Lower leg skin (tissue), 4 donors: Measurements from ENCODE around the gene POU2AF1. TPM values are rescaled to one million over a fixed set of nuclear protein-coding genes. Genes with fewer than 3 reads are reported as not detected.

Experiments used
- DNase-seq, 2 donors: peaks; one replicate each; pipeline ENCODE4 v3.0.0-alpha.2; 2019; ENCODE audit warnings: low spot score in 2 of 2
- H3K4me3 ChIP-seq: fragments of 200-600 bp; sonication (generic); 2 replicates; pipeline ENCODE4 v1.5.1; 2017; ENCODE audit warnings: mild to moderate bottlenecking, low read depth; ENCODE audit not compliant: poor library complexity, severe bottlenecking
- POLR2A ChIP-seq, 2 donors: fragments of 450-650 bp; IDR thresholded peaks; one replicate each; pipeline ENCODE4 v1.6.1; 2016 to 2017; ENCODE audit warnings: antibody characterized with exemption in 2 of 2, mild to moderate bottlenecking in 1 of 2, moderate library complexity in 1 of 2
- WGBS, 2 donors: methylation state at CpG; one replicate each; pipeline ENCODE4 v1.1.5; 2018; 5-methylcytosine and 5-hydroxymethylcytosine counted together
- intact Hi-C: fragments of 100-400 bp; cut with DNase I; formaldehyde crosslinking; loops from one replicate; pipeline ENCODE4 v1.15.0; 2023; ENCODE audit warnings: low total_unique reads
- total RNA-seq, 4 donors: library from RNA; depleted of rRNA; stranded (reverse); fragments of >200 nt; gene quantifications; one replicate each; pipeline ENCODE4 v1.1.0, GENCODE V29; 2016
- TF ChIP-seq, protein P1 (sequence below), 3 donors: fragments of 450-650 bp; IDR thresholded peaks; one replicate each; pipeline ENCODE4 v1.5.1; 2016; ENCODE audit warnings: antibody characterized with exemption in 3 of 3, mild to moderate bottlenecking in 3 of 3, moderate library complexity in 2 of 3

POU2AF1 gene
- total RNA-seq, 4 donors from 2014 or later: 0.13 TPM; not detected in 3

DNA sequence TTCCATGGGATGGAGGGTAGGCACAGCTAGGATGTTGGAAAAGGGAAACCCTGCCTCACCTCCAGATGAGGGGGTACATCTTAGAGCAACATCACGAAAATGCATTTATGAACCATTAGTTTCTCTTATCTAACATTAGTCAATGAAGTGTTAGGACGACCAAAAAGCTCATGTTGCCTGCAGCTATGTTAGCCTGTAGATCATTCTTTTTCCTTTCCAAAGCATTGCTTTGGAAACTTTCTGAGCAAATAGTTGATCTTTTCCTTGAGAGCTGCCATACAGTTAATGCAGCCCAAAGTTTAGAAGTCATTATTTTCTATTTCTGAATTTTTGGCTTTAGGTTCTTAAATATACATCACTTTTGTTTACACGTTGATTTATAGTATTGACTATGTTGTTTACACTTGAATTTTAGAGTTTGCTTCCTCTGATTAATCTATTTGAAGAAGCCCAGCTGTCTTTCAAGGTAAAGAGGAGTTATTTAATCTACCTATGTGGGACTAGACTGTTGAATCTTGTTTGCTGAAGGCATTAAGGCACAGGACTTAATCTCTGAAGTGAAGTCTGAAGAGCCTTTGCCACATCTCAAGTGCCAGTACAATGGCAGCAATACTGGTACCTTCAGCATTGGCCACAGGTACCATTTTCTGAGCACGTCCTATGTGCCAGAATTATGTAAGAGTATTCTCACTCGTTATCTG lies 69.7 kb downstream of the POU2AF1 start:
- 68 to 76% methylated on average over 5 of the region's 5 CpGs for WGBS, 2 donors

GRCh38 chr11:111308140-111308539 lies 70.9 kb downstream of the POU2AF1 start:
- WGBS, 2 donors: 73% methylated on average over 7 of the region's 7 CpGs
- intact Hi-C loops: no loop called here
- TF ChIP-seq POLR2A (IDR thresholded peaks at IDR 0.05): no peak
- TF ChIP-seq, protein P1, sequence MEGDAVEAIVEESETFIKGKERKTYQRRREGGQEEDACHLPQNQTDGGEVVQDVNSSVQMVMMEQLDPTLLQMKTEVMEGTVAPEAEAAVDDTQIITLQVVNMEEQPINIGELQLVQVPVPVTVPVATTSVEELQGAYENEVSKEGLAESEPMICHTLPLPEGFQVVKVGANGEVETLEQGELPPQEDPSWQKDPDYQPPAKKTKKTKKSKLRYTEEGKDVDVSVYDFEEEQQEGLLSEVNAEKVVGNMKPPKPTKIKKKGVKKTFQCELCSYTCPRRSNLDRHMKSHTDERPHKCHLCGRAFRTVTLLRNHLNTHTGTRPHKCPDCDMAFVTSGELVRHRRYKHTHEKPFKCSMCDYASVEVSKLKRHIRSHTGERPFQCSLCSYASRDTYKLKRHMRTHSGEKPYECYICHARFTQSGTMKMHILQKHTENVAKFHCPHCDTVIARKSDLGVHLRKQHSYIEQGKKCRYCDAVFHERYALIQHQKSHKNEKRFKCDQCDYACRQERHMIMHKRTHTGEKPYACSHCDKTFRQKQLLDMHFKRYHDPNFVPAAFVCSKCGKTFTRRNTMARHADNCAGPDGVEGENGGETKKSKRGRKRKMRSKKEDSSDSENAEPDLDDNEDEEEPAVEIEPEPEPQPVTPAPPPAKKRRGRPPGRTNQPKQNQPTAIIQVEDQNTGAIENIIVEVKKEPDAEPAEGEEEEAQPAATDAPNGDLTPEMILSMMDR (IDR thresholded peaks at IDR 0.05): no peak
- H3K4me3 ChIP-seq: no peak overlapping the region
- DNase-seq: no peak

More for the DNA sequence above, 69.7 kb downstream of the POU2AF1 start:
- TF ChIP-seq, protein P1 (IDR thresholded peaks at IDR 0.05): no peak
- TF ChIP-seq POLR2A (IDR thresholded peaks at IDR 0.05): no peak
- intact Hi-C loops: no loop called here
- no peak overlapping the region for H3K4me3 ChIP-seq
- DNase-seq: no peak

- intact Hi-C loops: no loop called here
- 68 to 79% methylated on average over 3 of the region's 3 CpGs for WGBS, 2 donors
- no peak overlapping the region for H3K4me3 ChIP-seq
- TF ChIP-seq, protein P1 (IDR thresholded peaks at IDR 0.05): no peak
- TF ChIP-seq POLR2A (IDR thresholded peaks at IDR 0.05): no peak
- no peak for DNase-seq
These were observed 71.5 kb downstream of the POU2AF1 start for GRCh38 chr11:111307472-111308108.

DNA sequence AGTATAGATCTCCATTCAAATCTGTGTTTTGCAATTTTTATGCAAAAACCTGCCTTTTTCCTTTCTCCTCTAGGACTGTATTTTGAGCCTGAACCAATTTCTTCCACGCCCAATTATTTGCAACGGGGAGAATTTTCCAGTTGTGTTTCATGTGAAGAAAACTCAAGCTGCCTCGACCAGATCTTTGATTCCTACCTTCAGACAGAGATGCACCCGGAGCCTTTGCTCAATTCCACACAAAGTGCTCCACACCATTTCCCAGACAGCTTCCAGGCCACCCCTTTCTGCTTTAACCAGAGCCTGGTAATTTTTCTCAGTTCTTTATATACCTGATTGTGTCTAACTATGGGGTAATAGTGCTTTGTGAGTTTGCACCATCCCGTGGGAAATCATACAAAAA lies 72.8 kb downstream of the POU2AF1 start:
- no peak overlapping the region for H3K4me3 ChIP-seq
- 76 to 86% methylated on average over 5 of the region's 5 CpGs for WGBS, 2 donors
- TF ChIP-seq, protein P1 (IDR thresholded peaks at IDR 0.05): no peak
- TF ChIP-seq POLR2A (IDR thresholded peaks at IDR 0.05): no peak
- intact Hi-C loops: no loop called here
- no peak for DNase-seq

DNA sequence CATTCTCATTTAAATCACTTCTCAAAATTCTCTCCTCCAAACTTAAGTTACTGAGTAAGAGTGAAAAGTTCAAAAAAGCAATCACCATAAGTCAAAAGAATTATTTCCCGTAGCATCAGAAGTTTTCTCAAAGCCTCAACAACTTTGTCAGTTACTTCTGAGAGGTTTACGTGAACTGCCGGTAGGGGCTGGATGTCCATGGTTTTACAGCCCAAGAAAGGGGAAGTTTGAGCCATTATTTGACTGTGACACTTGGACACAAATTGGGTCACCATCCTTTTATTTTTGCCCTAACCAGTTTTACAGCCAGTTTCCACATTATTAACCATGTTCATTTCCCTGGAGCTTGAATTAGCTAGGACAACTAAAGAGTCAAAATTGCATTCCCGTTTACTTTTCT lies 73.2 kb downstream of the POU2AF1 start:
- no peak overlapping the region for H3K4me3 ChIP-seq
- no peak for TF ChIP-seq POLR2A (IDR thresholded peaks at IDR 0.05)
- WGBS, 2 donors: 78 to 81% methylated on average over 4 of the region's 4 CpGs
- intact Hi-C loops: no loop called here
- no peak for DNase-seq

GRCh38 chr11:111305162-111305802 lies 73.8 kb downstream of the POU2AF1 start:
- no peak overlapping the region for H3K4me3 ChIP-seq
- TF ChIP-seq POLR2A (IDR thresholded peaks at IDR 0.05): no peak
- TF ChIP-seq, protein P1 (IDR thresholded peaks at IDR 0.05): no peak

More at GRCh38 chr11:111305162-111305802, 73.8 kb downstream of the POU2AF1 start:
- DNase-seq: no peak
- WGBS, 2 donors: 80 to 83% methylated on average over 5 of the region's 5 CpGs
- intact Hi-C loops: no loop called here
